ENCODE results near the gene PRKAG3.

The PRKAG3 gene

DNA sequence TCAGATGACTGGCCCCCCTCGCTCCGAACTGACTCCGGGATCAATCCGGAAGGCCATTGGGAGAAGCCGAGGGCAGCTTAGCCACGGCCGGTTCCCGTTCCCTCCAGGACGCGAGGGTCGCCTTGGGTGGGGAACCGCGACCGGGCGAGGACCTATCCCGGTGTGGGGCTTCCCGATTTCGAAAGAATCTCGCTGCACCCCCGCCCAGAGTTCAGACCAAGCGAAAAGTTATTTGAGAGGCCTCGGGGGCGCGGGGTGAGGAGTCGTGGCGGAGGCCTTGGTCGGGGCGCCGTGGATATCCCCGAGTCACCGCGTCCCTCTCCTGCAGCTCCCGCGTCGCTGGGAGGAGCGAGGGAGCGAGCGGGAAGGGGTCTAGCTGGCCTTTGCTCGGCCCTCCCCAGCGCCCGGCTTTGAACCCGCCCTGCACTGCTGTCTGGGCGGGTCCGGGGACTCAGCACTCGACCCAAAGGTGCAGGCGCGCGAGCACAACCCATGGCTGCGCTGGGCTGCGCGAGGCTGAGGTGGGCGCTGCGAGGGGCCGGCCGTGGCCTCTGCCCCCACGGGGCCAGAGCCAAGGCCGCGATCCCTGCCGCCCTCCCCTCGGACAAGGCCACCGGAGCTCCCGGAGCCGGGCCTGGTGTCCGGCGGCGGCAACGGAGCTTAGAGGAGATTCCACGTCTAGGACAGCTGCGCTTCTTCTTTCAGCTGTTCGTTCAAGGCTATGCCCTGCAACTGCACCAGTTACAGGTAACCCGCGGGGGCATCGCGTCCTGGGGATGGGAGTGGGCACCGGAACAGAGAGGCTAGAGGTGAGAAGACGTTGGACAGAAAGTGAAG is 49.7 kb downstream of the PRKAG3 start, which contains the start of gene CYP27A1:
CYP27A1 (plus strand) TSS at position 457 of the 837 bp plus-strand sequence; CDS start at position 493, 36 bp downstream.
- H3K27ac ChIP-seq (ENCODE audit: low read length), result no peak within 1 kb of the TSS
- H3K4me3 ChIP-seq (ENCODE audit: low read depth in 1 of 2, low read length in 2 of 2), result no peak within 1 kb of the TSS
- TF ChIP-seq, protein P1, sequence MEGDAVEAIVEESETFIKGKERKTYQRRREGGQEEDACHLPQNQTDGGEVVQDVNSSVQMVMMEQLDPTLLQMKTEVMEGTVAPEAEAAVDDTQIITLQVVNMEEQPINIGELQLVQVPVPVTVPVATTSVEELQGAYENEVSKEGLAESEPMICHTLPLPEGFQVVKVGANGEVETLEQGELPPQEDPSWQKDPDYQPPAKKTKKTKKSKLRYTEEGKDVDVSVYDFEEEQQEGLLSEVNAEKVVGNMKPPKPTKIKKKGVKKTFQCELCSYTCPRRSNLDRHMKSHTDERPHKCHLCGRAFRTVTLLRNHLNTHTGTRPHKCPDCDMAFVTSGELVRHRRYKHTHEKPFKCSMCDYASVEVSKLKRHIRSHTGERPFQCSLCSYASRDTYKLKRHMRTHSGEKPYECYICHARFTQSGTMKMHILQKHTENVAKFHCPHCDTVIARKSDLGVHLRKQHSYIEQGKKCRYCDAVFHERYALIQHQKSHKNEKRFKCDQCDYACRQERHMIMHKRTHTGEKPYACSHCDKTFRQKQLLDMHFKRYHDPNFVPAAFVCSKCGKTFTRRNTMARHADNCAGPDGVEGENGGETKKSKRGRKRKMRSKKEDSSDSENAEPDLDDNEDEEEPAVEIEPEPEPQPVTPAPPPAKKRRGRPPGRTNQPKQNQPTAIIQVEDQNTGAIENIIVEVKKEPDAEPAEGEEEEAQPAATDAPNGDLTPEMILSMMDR (IDR thresholded peaks at IDR 0.05; ENCODE audit: borderline replicate concordance, extremely low read depth, low read length, poor library complexity, severe bottlenecking), result no peak
- no peak for TF ChIP-seq EZH2 (IDR thresholded peaks at IDR 0.05; ENCODE audit: borderline replicate concordance, low read depth, low read length, severe bottlenecking)
- DNase-seq, result no peak
- no peaks in the 10 kb centered on the region; the same call in 1 of the 2 replicates for H4K20me1 ChIP-seq (ENCODE audit: insufficient read depth, low read length)
- ATAC-seq (ENCODE audit: insufficient read depth, low read depth), result no peak
- H3K4me1 ChIP-seq (ENCODE audit: insufficient read depth, low read length), result no peaks in the 10 kb centered on the region
- no peaks in the 10 kb centered on the region for H3K27me3 ChIP-seq (ENCODE audit: insufficient read depth, low read length, poor library complexity)
- no peak within 1 kb of the TSS for H3K4me2 ChIP-seq (ENCODE audit: insufficient read depth, low read length)
- no peak within 1 kb of the TSS for H3K9ac ChIP-seq (ENCODE audit: low read depth, low read length)
- H3K79me2 ChIP-seq (ENCODE audit: insufficient read depth, low read length), result no peaks in the 10 kb centered on the region
- no peak within 1 kb of the TSS for H2AFZ ChIP-seq (ENCODE audit: low read depth, low read length)
- H3K36me3 ChIP-seq (ENCODE audit: insufficient read depth, low read length), result no peaks in the 10 kb centered on the region
- peaks cover 9% of the 10 kb centered on the region for H3K9me3 ChIP-seq (ENCODE audit: insufficient read depth, low read length, severe bottlenecking)

DNA sequence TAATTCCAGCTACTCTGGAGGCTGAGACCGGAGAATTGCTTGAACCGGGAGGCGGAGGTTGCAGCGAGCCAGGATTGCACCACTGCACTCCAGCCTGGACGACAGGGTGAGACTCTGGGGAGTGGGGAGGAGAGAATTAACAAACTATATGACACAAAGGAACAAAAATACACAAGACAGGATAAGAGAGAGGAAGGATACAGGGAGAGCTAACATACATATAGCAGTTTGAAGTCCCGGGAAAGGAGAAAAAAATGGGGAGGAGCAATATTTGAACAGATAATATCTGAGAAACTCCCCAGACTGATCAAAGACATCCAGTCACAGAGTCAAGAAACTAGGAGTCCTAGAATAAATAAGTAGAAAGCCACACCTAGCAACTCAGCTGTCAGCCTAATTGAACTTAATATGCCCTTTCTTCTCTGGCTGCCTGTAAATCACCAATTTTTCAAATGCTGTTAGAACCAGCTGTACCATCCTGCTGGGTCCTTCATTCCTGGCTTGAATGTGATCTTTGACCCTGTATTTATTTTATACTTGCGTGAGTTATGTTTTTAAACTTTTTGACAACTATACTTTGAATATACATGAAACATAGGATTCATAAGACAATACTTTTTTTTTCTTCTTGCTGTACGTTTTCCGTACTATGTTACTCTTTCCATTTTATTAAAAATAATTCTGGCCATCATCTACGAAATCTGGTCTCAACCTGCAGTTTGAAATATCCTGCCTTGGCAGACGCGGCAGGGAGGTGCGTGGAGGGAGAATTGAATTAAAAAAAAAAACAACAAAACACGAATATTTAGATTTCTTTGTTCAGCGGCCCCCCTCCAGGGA is 50.5 kb downstream of the PRKAG3 start:
- Histone ChIP-seq H3K9ac (ENCODE audit: low read depth, low read length) (no peak overlapping the region), H4K20me1 (ENCODE audit: insufficient read depth, low read length) (no peaks in the 10 kb centered on the region; the same call in 1 of the 2 replicates), H3K4me2 (ENCODE audit: insufficient read depth, low read length) (no peak overlapping the region), H2AFZ (ENCODE audit: low read depth, low read length) (no peak overlapping the region), H3K27ac (ENCODE audit: low read length) (no peak overlapping the region), H3K9me3 (ENCODE audit: insufficient read depth, low read length, severe bottlenecking) (peaks cover 12% of the 10 kb centered on the region), H3K79me2 (ENCODE audit: insufficient read depth, low read length) (no peaks in the 10 kb centered on the region), H3K4me1 (ENCODE audit: insufficient read depth, low read length) (no peaks in the 10 kb centered on the region), H3K4me3 (ENCODE audit: low read depth in 1 of 2, low read length in 2 of 2) (no peak overlapping the region), H3K36me3 (ENCODE audit: insufficient read depth, low read length) (no peaks in the 10 kb centered on the region), H3K27me3 (ENCODE audit: insufficient read depth, low read length, poor library complexity) (no peaks in the 10 kb centered on the region)
- DNase-seq (no peak), ATAC-seq (ENCODE audit: insufficient read depth, low read depth) (no peak; the same call in 2 of the 3 replicates)
- no peak for TF ChIP-seq EZH2 (IDR thresholded peaks at IDR 0.05; ENCODE audit: borderline replicate concordance, low read depth, low read length, severe bottlenecking)
- TF ChIP-seq, protein P1 (IDR thresholded peaks at IDR 0.05; ENCODE audit: borderline replicate concordance, extremely low read depth, low read length, poor library complexity, severe bottlenecking), result no peak

DNA sequence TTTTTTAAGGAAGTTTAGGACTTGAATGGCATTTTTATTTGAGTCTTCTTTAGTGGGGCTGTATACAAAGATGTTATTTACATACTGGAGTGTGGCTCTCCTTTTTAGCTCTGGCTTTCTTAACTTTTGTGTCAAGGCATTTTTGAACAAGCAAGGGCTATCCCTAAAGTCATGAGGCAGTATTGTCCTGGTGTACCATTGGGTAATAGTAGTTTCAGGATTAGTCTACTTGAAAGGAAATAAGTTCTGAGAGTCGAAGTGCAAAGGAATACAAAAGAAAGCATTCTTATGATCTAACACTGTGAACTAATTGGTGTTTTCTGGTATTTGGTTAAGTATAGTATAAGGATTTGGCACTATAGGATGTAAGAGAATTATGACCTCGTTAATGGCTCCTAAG is 51.6 kb downstream of the PRKAG3 start:
- Histone ChIP-seq H3K27me3 (ENCODE audit: insufficient read depth, low read length, poor library complexity) (no peaks in the 10 kb centered on the region), H4K20me1 (ENCODE audit: insufficient read depth, low read length) (no peaks in the 10 kb centered on the region; the same call in 1 of the 2 replicates), H3K4me3 (ENCODE audit: low read depth in 1 of 2, low read length in 2 of 2) (no peak overlapping the region), H3K36me3 (ENCODE audit: insufficient read depth, low read length) (no peaks in the 10 kb centered on the region), H3K9me3 (ENCODE audit: insufficient read depth, low read length, severe bottlenecking) (peaks cover 12% of the 10 kb centered on the region), H3K79me2 (ENCODE audit: insufficient read depth, low read length) (no peaks in the 10 kb centered on the region), H3K9ac (ENCODE audit: low read depth, low read length) (no peak overlapping the region), H3K4me2 (ENCODE audit: insufficient read depth, low read length) (no peak overlapping the region), H3K27ac (ENCODE audit: low read length) (no peak overlapping the region), H3K4me1 (ENCODE audit: insufficient read depth, low read length) (no peaks in the 10 kb centered on the region), H2AFZ (ENCODE audit: low read depth, low read length) (no peak overlapping the region)
- ATAC-seq (ENCODE audit: insufficient read depth, low read depth) (no peak), DNase-seq (no peak)
- no peak for TF ChIP-seq EZH2 (IDR thresholded peaks at IDR 0.05; ENCODE audit: borderline replicate concordance, low read depth, low read length, severe bottlenecking)
- TF ChIP-seq, protein P1 (IDR thresholded peaks at IDR 0.05; ENCODE audit: borderline replicate concordance, extremely low read depth, low read length, poor library complexity, severe bottlenecking), result no peak
